ENCODE measurements around the gene PECR.

GRCh38 chr2:215994911-215995310 is 86.7 kb downstream of the PECR start:
- TF ChIP-seq CTCF (IDR thresholded peaks at IDR 0.05; ENCODE audit: low read depth, low read length) (no peak), EZH2phosphoT487 (IDR thresholded peaks at IDR 0.05; ENCODE audit: low read depth) (no peak)

Data from OCI-LY3 (cell line).